ENCODE measurements around the gene RGS3. TPM values are rescaled to one million over a fixed set of nuclear protein-coding genes. Genes with fewer than 3 reads are reported as not detected.

RGS3 gene
- total RNA-seq, 1 experiment from 2014 or later = 16.6 TPM

DNA sequence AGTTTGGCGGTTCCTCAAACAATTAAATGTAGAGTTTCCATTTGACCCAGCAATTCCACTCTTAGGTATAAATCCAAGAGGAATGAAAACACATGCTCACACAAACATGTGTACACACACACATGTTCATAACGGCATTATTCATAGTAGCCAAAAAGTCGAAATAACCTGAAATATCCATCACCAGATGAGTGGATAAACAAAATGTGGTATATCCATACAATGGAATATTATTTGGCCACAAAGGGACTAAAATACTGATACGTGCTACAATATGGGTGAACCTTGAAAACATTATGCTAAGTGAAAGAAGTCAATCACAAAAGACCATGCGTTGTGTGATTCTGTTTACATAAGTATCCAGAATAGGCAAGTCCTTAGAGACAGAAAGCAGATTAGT lies 8.7 kb downstream of the RGS3 start:
- no peaks in the 10 kb centered on the region; the same call in 1 of the 2 replicates for H3K27me3 Mint-ChIP-seq (ENCODE audit: low read depth)
- ChIA-PET CTCF (no interaction called here), POLR2A (no interaction called here)
- no peak overlapping the region for H3K27ac Mint-ChIP-seq
- no peak for DNase-seq (ENCODE audit: low spot score)
- H3K4me1 Mint-ChIP-seq = peaks cover 10% of the 10 kb centered on the region
- no peak for ATAC-seq
- no peak overlapping the region for H3K4me3 Mint-ChIP-seq
- H3K36me3 Mint-ChIP-seq = peaks cover 3% of the 10 kb centered on the region
- TF ChIP-seq, protein P1, sequence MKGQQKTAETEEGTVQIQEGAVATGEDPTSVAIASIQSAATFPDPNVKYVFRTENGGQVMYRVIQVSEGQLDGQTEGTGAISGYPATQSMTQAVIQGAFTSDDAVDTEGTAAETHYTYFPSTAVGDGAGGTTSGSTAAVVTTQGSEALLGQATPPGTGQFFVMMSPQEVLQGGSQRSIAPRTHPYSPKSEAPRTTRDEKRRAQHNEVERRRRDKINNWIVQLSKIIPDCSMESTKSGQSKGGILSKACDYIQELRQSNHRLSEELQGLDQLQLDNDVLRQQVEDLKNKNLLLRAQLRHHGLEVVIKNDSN (CRISPR knock-in tag; IDR thresholded peaks at IDR 0.05) = no peak
- TF ChIP-seq ZNF396 (CRISPR knock-in tag; IDR thresholded peaks at IDR 0.05; ENCODE audit: borderline replicate concordance) (no peak), NR3C1 (CRISPR knock-in tag; conservative IDR thresholded peaks at IDR 0.05; ENCODE audit: low read depth) (no peak), JUN (CRISPR knock-in tag; IDR thresholded peaks at IDR 0.05) (no peak), ZNF263 (CRISPR knock-in tag; IDR thresholded peaks at IDR 0.05; ENCODE audit: low read depth) (no peak), ZNF232 (CRISPR knock-in tag; IDR thresholded peaks at IDR 0.05) (no peak), NR2C2 (CRISPR knock-in tag; IDR thresholded peaks at IDR 0.05) (no peak), ETV6 (CRISPR knock-in tag; IDR thresholded peaks at IDR 0.05) (no peak), SP1 (CRISPR knock-in tag; conservative IDR thresholded peaks at IDR 0.05) (no peak), ZNF121 (CRISPR knock-in tag; IDR thresholded peaks at IDR 0.05) (no peak), CREB1 (CRISPR knock-in tag; IDR thresholded peaks at IDR 0.05) (no peak)
- TF ChIP-seq, protein P2, sequence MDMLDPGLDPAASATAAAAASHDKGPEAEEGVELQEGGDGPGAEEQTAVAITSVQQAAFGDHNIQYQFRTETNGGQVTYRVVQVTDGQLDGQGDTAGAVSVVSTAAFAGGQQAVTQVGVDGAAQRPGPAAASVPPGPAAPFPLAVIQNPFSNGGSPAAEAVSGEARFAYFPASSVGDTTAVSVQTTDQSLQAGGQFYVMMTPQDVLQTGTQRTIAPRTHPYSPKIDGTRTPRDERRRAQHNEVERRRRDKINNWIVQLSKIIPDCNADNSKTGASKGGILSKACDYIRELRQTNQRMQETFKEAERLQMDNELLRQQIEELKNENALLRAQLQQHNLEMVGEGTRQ (CRISPR knock-in tag; IDR thresholded peaks at IDR 0.05) = no peak
- TF ChIP-seq, protein P3, sequence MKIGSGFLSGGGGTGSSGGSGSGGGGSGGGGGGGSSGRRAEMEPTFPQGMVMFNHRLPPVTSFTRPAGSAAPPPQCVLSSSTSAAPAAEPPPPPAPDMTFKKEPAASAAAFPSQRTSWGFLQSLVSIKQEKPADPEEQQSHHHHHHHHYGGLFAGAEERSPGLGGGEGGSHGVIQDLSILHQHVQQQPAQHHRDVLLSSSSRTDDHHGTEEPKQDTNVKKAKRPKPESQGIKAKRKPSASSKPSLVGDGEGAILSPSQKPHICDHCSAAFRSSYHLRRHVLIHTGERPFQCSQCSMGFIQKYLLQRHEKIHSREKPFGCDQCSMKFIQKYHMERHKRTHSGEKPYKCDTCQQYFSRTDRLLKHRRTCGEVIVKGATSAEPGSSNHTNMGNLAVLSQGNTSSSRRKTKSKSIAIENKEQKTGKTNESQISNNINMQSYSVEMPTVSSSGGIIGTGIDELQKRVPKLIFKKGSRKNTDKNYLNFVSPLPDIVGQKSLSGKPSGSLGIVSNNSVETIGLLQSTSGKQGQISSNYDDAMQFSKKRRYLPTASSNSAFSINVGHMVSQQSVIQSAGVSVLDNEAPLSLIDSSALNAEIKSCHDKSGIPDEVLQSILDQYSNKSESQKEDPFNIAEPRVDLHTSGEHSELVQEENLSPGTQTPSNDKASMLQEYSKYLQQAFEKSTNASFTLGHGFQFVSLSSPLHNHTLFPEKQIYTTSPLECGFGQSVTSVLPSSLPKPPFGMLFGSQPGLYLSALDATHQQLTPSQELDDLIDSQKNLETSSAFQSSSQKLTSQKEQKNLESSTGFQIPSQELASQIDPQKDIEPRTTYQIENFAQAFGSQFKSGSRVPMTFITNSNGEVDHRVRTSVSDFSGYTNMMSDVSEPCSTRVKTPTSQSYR (CRISPR knock-in tag; IDR thresholded peaks at IDR 0.05) = no peak
- TF ChIP-seq, protein P4, sequence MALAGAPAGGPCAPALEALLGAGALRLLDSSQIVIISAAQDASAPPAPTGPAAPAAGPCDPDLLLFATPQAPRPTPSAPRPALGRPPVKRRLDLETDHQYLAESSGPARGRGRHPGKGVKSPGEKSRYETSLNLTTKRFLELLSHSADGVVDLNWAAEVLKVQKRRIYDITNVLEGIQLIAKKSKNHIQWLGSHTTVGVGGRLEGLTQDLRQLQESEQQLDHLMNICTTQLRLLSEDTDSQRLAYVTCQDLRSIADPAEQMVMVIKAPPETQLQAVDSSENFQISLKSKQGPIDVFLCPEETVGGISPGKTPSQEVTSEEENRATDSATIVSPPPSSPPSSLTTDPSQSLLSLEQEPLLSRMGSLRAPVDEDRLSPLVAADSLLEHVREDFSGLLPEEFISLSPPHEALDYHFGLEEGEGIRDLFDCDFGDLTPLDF (CRISPR knock-in tag; IDR thresholded peaks at IDR 0.05) = no peak
- TF ChIP-seq, protein P5, sequence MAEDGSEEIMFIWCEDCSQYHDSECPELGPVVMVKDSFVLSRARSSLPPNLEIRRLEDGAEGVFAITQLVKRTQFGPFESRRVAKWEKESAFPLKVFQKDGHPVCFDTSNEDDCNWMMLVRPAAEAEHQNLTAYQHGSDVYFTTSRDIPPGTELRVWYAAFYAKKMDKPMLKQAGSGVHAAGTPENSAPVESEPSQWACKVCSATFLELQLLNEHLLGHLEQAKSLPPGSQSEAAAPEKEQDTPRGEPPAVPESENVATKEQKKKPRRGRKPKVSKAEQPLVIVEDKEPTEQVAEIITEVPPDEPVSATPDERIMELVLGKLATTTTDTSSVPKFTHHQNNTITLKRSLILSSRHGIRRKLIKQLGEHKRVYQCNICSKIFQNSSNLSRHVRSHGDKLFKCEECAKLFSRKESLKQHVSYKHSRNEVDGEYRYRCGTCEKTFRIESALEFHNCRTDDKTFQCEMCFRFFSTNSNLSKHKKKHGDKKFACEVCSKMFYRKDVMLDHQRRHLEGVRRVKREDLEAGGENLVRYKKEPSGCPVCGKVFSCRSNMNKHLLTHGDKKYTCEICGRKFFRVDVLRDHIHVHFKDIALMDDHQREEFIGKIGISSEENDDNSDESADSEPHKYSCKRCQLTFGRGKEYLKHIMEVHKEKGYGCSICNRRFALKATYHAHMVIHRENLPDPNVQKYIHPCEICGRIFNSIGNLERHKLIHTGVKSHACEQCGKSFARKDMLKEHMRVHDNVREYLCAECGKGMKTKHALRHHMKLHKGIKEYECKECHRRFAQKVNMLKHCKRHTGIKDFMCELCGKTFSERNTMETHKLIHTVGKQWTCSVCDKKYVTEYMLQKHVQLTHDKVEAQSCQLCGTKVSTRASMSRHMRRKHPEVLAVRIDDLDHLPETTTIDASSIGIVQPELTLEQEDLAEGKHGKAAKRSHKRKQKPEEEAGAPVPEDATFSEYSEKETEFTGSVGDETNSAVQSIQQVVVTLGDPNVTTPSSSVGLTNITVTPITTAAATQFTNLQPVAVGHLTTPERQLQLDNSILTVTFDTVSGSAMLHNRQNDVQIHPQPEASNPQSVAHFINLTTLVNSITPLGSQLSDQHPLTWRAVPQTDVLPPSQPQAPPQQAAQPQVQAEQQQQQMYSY (CRISPR knock-in tag; IDR thresholded peaks at IDR 0.05) = no peak
- H3K9me3 Mint-ChIP-seq = peaks cover 13% of the 10 kb centered on the region

DNA sequence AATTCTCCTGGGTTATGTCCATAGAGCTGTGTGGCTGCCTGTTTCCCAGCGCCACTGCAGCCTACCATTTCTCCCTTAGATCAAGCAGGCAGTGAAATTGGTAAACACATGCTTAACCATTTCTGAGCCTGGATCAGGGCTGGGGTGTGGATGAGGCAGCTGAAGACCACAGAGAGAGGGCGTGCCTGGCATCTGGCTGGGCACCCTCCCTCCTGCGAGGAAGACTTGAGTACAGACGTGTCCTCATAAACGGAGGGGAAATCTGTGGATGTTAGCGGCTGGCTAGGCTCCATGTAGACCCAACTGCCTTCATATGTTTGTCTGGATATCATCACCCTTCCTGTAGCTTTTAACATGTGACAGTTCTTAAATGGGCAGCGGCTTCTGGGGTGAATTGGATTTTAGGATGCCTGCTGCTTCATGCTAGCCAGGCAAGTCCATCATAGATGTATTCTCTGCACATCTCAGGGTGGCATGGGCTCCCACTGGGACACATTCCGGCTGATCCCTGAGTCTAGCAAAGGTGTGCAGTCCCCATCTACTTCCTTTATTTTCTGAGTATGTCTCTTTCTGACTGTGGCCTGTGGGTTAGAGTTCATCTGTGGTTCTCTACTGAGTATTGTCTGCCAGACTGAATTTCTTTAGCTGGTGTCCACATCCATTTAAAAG lies 11.0 kb downstream of the RGS3 start:
- DNase-seq (ENCODE audit: low spot score) (no peak), ATAC-seq (no peak)
- no peak overlapping the region for H3K4me3 Mint-ChIP-seq
- peaks cover 9% of the 10 kb centered on the region for H3K9me3 Mint-ChIP-seq
- no peaks in the 10 kb centered on the region; the same call in 1 of the 2 replicates for H3K27me3 Mint-ChIP-seq (ENCODE audit: low read depth)
- H3K27ac Mint-ChIP-seq = no peak overlapping the region
- ChIA-PET CTCF (interaction anchor here (0.6 to 1.1 kb wide), 3 partner anchors 28 to 402 kb away, joined by 3 to 7 read pairs (median 4); no protein-coding TSS in a partner anchor), POLR2A (no interaction called here)
- H3K4me1 Mint-ChIP-seq = peaks cover 23% of the 10 kb centered on the region
- peaks cover 3% of the 10 kb centered on the region for H3K36me3 Mint-ChIP-seq
- TF ChIP-seq, protein P6, sequence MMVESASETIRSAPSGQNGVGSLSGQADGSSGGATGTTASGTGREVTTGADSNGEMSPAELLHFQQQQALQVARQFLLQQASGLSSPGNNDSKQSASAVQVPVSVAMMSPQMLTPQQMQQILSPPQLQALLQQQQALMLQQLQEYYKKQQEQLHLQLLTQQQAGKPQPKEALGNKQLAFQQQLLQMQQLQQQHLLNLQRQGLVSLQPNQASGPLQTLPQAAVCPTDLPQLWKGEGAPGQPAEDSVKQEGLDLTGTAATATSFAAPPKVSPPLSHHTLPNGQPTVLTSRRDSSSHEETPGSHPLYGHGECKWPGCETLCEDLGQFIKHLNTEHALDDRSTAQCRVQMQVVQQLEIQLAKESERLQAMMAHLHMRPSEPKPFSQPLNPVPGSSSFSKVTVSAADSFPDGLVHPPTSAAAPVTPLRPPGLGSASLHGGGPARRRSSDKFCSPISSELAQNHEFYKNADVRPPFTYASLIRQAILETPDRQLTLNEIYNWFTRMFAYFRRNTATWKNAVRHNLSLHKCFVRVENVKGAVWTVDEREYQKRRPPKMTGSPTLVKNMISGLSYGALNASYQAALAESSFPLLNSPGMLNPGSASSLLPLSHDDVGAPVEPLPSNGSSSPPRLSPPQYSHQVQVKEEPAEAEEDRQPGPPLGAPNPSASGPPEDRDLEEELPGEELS (CRISPR knock-in tag; IDR thresholded peaks at IDR 0.05) = no peak
- no peak for TF ChIP-seq ELF4 (CRISPR knock-in tag; IDR thresholded peaks at IDR 0.05; ENCODE audit: low read depth)
- TF ChIP-seq, protein P7, sequence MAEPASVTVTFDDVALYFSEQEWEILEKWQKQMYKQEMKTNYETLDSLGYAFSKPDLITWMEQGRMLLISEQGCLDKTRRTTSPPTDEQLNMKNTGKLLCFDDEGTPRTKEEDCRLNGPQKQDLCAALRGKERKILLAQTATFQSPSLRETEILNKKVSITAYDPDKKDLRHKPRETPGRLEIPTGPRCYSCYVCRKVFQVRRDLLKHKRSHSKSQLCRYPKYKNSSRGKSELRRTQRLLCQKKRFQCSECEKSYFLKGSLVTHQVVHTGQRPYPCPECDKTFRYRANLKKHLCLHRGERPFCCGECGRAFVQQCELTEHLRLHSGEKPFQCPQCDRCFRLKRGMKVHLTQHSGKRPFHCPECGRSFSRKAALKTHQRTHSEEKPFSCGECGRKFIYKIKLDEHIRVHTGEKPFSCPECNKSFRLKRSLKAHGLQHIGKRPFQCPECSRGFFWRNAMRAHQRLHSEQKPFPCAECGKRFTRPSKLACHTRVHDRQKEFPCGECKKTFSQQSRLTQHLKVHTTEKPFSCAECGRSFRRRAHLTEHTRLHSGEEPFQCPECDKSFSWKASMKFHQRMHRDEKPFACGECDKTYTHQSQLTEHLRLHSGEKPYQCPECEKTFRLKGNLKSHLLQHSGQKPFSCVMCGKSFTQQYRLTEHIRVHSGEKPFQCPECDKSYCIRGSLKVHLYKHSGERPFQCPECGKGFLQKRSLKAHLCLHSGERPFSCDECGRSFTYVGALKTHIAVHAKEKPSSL (CRISPR knock-in tag; conservative IDR thresholded peaks at IDR 0.05) = no peak
- TF ChIP-seq, protein P8, sequence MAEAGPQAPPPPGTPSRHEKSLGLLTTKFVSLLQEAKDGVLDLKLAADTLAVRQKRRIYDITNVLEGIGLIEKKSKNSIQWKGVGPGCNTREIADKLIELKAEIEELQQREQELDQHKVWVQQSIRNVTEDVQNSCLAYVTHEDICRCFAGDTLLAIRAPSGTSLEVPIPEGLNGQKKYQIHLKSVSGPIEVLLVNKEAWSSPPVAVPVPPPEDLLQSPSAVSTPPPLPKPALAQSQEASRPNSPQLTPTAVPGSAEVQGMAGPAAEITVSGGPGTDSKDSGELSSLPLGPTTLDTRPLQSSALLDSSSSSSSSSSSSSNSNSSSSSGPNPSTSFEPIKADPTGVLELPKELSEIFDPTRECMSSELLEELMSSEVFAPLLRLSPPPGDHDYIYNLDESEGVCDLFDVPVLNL (CRISPR knock-in tag; IDR thresholded peaks at IDR 0.05; ENCODE audit: borderline replicate concordance, low read depth) = no peak
- TF ChIP-seq RORB (CRISPR knock-in tag; IDR thresholded peaks at IDR 0.05) = no peak
